HAP-1 (cell line): ENCODE data around the gene SIGLEC15.
"Not testable (repeated sequence)": the region's sequence is repeated elsewhere in the genome, so short reads cannot be mapped to it uniquely, and the experiment has no call there.

Experiments
- DNase-seq, 2 experiments: peaks; one replicate each; pipeline ENCODE4 v3.0.0-alpha.2; 2016 to 2020; ENCODE audit warnings: low spot score in 2 of 2
- H3K27me3 ChIP-seq: fragments of 250-450 bp; sonication (Bioruptor Pico); 2 replicates; pipeline ENCODE4 v1.5.1; 2020; ENCODE audit warnings: low read depth, mild to moderate bottlenecking, moderate library complexity
- H3K36me3 ChIP-seq: fragments of 250-450 bp; sonication (Bioruptor Pico); replicated peaks from 2 replicates; pipeline ENCODE4 v1.5.1; 2020; ENCODE audit warnings: mild to moderate bottlenecking
- H3K4me1 ChIP-seq: fragments of 250-450 bp; sonication (Bioruptor Pico); 2 replicates; pipeline ENCODE4 v1.5.1; 2020; ENCODE audit warnings: mild to moderate bottlenecking
- H3K4me3 ChIP-seq: fragments of 250-450 bp; sonication (Bioruptor Pico); 2 replicates; pipeline ENCODE4 v1.5.1; 2020; ENCODE audit warnings: mild to moderate bottlenecking, moderate library complexity
- H3K9me3 ChIP-seq: fragments of 250-450 bp; sonication (Bioruptor Pico); 2 replicates; pipeline ENCODE4 v1.5.1; 2020; ENCODE audit warnings: mild to moderate bottlenecking, moderate library complexity
- in situ Hi-C: fragments of 300-500 bp; cut with MboI; formaldehyde crosslinking; loops from 3 replicates; pipeline ENCODE4 v1.14.3; 2020; ENCODE audit warnings: low sequenced_read_pairs, inconsistent platforms, mixed read lengths

The SIGLEC15 gene

DNA sequence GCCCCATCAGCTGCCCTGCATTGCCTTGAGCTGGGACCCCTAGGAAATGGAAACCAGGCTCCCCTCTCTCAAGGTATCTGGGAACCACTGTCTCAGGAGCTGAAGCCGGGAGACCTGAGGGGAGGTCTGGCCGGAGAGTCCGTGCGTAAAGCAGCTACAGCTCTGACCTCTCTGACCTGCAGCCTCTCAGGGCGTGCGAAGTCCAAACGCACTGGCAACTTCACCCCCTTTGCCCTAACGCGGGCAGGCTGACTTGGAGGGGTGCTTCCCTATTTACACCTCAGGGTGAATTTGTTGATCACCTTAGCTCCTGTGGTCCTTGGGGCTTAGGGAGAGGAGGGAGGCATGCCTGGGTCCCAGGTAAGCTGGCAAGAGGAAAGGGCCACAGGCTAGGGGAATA lies 17.5 kb downstream of the SIGLEC15 start:
- Histone ChIP-seq H3K4me3 (no peak overlapping the region), H3K4me1 (no peaks in the 10 kb centered on the region), H3K36me3 (no peaks in the 10 kb centered on the region), H3K9me3 (no peaks in the 10 kb centered on the region), H3K27me3 (no peaks in the 10 kb centered on the region)
- DNase-seq, result no peak
- in situ Hi-C loops, result no loop called here

DNA sequence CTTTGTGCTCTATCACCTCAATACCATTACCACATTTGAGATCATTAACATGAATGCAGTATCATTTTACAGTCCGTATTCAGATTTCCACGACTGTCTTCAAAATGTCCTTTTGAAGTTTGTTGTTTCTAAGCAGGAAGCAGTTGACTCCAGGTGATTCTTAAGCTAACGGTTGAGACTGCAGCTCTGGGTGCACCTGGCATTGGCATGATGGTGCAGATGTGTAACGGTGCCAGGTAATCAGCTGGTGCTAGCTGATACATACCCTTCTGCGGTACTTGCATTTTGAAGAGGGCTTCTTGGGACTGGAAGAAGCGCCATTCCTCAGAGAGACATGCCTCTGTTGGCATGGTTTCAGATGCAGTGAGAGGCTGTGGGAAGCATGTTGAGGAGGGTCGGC lies 19.5 kb downstream of the SIGLEC15 start:
- no peaks in the 10 kb centered on the region for H3K4me1 ChIP-seq
- no peaks in the 10 kb centered on the region for H3K27me3 ChIP-seq
- H3K36me3 ChIP-seq, result no peaks in the 10 kb centered on the region
- no peak overlapping the region for H3K4me3 ChIP-seq
- no peaks in the 10 kb centered on the region for H3K9me3 ChIP-seq
- DNase-seq, result no peak
- in situ Hi-C loops, result no loop called here

DNA sequence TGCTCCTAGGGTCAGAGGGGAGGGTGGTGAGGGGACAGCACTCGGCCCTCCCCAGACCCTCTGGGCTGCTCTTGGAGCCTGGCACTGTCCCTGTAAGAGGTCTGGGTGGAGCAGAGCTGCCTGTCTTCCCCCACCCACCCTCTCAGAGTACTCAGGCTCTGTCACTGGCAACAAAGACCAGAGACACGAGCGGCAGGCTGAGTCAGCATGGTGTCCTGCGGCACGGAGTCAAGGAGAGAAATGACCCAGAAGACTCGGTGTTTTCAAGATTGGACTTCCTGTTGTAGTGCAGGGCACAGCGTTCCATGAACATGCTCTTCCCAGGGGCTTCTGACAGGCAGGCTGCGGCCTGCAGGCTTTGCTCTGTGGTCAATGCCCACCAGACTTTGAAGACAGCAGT lies 19.9 kb downstream of the SIGLEC15 start:
- H3K4me3 ChIP-seq, result no peak overlapping the region
- no peaks in the 10 kb centered on the region for H3K36me3 ChIP-seq
- in situ Hi-C loops, result no loop called here
- no peaks in the 10 kb centered on the region for H3K9me3 ChIP-seq
- no peak for DNase-seq
- no peaks in the 10 kb centered on the region for H3K4me1 ChIP-seq
- no peaks in the 10 kb centered on the region for H3K27me3 ChIP-seq

DNA sequence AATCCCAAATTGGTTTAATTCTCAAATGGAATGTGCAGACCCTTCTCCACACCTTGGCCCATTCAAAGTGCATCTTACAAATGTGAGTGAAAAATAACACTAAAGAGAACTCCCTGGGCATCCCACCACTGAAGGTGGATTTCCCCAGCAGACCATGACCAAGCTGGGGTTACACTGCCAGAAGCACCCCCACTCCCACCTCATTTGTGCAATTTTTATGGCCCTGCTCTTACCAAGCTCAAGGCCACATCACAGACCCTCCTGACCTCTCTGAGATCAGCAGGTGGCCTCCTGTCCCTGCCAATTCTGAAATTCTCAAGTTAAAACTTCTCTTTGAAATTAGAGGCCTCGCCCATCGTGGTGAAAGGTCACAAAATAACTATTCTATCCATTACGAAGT lies 21.6 kb downstream of the SIGLEC15 start:
- no peaks in the 10 kb centered on the region for H3K9me3 ChIP-seq
- H3K4me3 ChIP-seq, result no peak overlapping the region
- in situ Hi-C loops, result no loop called here
- no peaks in the 10 kb centered on the region for H3K36me3 ChIP-seq
- no peak for DNase-seq
- H3K4me1 ChIP-seq, result no peaks in the 10 kb centered on the region
- no peaks in the 10 kb centered on the region for H3K27me3 ChIP-seq

DNA sequence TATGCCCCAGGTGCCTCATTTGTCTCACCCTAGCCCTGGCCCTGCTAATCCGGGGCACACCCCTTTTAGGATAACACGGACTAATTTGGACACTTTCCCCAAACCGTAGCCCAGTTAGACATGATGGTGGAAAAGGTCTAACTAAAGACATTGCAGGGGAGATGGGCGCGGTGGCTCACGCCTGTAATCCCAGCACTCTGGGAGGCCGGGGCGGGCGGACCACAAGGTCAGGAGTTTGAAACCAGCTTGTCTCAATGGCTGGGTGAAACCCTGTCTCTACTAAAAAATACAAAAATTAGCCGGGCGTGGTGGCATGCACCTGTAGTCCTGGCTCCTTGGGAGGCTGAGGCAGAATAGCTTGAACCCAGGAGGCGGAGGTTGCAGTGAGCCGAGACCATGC lies 23.2 kb downstream of the SIGLEC15 start:
- H3K27me3 ChIP-seq, H3K4me3 ChIP-seq, H3K36me3 ChIP-seq, in situ Hi-C loops, H3K9me3 ChIP-seq, H3K4me1 ChIP-seq, DNase-seq: not testable (repeated sequence)

DNA sequence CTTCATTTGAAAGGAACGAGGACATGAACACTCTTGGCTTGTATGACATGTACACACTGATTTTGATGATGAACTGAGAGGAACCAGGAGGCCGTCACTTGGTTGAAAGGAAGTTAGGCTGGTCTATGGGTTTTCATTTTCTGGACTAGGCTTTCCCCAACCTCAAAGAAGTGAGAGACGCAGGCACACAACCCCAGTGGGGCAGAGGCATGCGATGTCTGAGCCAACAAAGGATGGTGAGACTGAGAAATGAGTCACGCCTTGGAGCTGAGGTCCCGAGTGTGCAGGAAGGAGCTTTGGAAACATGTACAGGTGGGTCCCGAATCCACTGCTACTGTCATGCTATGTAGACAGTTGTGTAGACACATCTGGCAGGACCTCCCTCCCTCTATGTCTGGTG lies 24.1 kb downstream of the SIGLEC15 start:
- no peak overlapping the region for H3K4me3 ChIP-seq
- in situ Hi-C loops, result no loop called here
- no peaks in the 10 kb centered on the region for H3K9me3 ChIP-seq
- H3K27me3 ChIP-seq, result no peaks in the 10 kb centered on the region
- DNase-seq, result no peak
- peaks cover 3% of the 10 kb centered on the region for H3K36me3 ChIP-seq
- H3K4me1 ChIP-seq, result no peaks in the 10 kb centered on the region

DNA sequence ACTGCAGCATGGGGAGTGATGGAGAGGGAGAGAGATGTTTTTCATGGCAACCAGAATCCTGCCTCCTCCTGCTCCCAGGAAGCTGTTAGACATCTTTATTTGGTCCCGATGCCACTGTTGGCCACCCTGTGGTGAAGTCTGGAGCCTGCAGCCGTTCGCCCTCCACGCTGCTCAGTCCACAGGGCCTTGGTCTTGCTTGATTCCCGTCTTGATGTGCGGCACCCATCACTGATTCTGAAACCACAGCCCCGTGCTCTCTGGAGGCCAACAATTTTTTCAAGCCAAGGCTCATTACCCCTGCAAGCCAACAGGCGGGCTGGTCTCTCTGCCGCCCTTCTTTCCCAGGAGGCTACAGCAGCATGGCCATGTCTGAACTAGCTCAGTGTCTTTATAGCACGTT lies 24.5 kb downstream of the SIGLEC15 start:
- Histone ChIP-seq H3K9me3 (no peaks in the 10 kb centered on the region), H3K4me1 (no peaks in the 10 kb centered on the region), H3K4me3 (no peak overlapping the region), H3K36me3 (peaks cover 3% of the 10 kb centered on the region), H3K27me3 (no peaks in the 10 kb centered on the region)
- DNase-seq, result peak in 1 of 2 experiments; percentile 25
- in situ Hi-C loops, result no loop called here

DNA sequence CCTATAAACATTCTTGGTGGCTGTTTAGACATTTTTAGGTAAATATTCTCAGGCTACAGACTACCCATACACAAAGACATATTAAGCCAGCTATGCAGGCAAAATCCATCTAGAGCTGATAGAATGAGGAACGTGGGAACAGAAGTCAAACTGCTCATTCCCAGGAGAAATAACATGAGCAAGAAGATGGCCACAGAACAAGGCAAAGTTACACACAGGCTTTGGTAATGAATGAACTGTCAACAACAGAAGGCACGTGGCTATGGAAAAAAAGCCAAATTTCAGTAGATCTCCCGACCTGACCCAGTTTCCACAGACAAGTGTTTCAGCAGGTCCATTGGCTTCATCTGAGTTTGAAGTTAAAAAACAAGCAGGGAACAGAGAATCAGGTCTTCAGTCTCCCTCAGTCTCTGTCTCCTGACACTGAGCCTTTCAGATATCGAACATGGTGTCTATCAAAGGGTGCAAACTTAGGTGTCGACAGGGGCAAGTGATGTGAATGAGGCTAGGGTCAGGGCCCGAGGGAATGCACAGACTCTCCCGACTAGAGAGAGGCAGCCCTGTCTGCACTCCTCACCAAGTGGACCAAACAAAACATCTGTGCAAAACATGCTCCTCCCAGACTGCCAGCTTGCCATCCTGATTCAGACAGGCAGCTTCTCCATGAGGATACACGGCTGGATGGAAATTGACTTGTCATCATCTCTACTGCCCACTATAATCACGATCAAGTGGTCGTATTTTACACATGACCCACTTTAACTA lies 25.9 kb downstream of the SIGLEC15 start:
- peaks cover 7% of the 10 kb centered on the region for H3K36me3 ChIP-seq
- H3K4me3 ChIP-seq, result no peak overlapping the region
- H3K9me3 ChIP-seq, result no peaks in the 10 kb centered on the region
- no peaks in the 10 kb centered on the region for H3K4me1 ChIP-seq
- in situ Hi-C loops, result no loop called here
- DNase-seq, result no peak
- no peaks in the 10 kb centered on the region for H3K27me3 ChIP-seq

DNA sequence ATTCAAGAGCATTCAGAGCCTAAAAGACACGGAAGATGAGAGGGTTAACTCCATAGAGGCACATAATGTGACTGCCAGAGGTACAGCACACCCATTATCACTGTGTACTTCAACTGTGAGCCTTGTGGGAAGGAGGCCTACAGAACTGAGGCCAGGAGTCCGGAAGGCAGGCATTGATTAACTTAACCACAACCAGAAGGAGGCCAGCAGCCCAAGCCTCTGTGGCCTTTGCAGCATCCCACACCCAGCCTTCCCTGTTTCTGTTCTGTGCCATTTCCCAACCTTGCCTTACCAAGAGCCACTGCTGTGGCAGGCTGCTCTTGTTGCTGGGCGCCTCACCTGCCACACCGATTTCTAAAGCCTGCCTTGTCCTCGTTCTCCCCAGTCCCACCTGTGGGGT lies 27.2 kb downstream of the SIGLEC15 start:
- no peak for DNase-seq
- peaks cover 8% of the 10 kb centered on the region for H3K36me3 ChIP-seq
- in situ Hi-C loops, result no loop called here

DNA sequence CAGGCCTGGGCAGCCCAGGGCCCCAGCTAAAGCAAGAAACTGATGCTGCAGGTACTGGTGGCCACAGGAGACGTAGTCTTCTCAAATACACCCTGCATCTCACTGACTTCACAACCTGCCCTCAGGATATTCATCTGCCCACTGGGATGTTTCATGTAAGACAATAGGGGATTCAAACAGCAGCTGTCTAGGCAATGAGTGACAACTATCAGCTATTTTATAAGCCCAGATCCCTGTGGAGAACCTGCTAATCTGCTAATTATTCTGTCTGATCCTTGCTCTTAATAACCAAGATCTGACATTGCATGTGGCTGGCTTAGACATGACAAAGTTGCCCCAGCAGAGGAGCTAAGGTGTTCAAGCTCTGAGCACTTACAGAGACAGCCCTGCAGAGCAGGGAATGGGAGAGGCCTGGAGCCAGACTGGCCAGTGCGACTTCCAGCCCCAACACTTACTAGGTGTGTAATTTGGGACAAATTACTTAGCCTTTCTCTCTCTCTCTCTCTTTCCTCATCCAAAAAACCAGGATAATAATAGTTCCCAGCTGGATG lies 28.6 kb downstream of the SIGLEC15 start:
- H3K9me3 ChIP-seq, result no peaks in the 10 kb centered on the region
- H3K27me3 ChIP-seq, result no peaks in the 10 kb centered on the region
- no peak overlapping the region for H3K4me3 ChIP-seq
- H3K4me1 ChIP-seq, result no peaks in the 10 kb centered on the region
- peaks cover 8% of the 10 kb centered on the region for H3K36me3 ChIP-seq
- in situ Hi-C loops, result no loop called here
- DNase-seq, result no peak

More for the DNA sequence above, 27.2 kb downstream of the SIGLEC15 start:
- Histone ChIP-seq H3K27me3 (no peaks in the 10 kb centered on the region), H3K4me1 (no peaks in the 10 kb centered on the region), H3K9me3 (no peaks in the 10 kb centered on the region), H3K4me3 (no peak overlapping the region)

DNA sequence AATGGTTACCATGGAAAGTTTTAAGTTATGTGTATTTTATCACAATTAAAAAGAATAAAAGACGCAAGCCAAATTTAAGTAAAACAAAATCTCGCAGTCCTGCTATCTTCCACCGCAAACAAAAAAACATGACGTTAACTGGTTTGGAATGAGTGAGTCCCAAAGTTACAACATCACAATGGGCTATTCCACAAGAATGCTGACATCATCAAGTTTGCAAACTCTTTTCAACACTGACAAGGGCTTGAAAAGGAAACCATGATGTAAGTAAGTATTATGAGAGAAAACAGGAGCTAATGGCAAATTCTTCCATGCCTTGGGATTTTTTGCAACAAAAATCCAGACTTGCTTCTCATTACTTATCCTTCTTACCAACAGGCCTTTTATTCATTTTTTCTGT lies 31.1 kb downstream of the SIGLEC15 start:
- no peak for DNase-seq
- in situ Hi-C loops, result no loop called here
- H3K4me3 ChIP-seq, result no peak overlapping the region
- peaks cover 19% of the 10 kb centered on the region for H3K36me3 ChIP-seq
- H3K4me1 ChIP-seq, result no peaks in the 10 kb centered on the region
- H3K27me3 ChIP-seq, result no peaks in the 10 kb centered on the region
- no peaks in the 10 kb centered on the region for H3K9me3 ChIP-seq

DNA sequence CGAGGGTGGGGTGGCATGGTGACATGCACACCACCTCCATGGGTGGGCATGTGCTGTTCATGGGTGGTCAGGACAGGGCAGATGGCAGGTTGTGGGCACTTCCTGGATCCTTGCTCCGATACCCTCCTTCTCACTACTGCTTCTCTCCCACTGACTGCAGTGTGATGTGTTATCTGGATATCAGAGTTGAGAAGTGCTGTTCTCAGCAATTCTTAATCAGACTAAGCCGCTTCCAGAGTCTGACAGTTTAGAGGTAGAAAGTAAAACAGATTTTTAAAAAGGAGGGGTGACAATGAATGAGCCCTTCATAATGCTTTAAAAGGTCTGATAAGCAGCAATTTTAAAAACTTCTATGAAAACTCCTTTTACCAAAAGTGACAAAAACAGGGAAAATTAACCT lies 33.9 kb downstream of the SIGLEC15 start:
- H3K9me3 ChIP-seq, result no peaks in the 10 kb centered on the region
- H3K36me3 ChIP-seq, result peaks cover 18% of the 10 kb centered on the region
- H3K4me1 ChIP-seq, result no peaks in the 10 kb centered on the region
- no peaks in the 10 kb centered on the region for H3K27me3 ChIP-seq
- H3K4me3 ChIP-seq, result no peak overlapping the region
- in situ Hi-C loops, result no loop called here
- no peak for DNase-seq

DNA sequence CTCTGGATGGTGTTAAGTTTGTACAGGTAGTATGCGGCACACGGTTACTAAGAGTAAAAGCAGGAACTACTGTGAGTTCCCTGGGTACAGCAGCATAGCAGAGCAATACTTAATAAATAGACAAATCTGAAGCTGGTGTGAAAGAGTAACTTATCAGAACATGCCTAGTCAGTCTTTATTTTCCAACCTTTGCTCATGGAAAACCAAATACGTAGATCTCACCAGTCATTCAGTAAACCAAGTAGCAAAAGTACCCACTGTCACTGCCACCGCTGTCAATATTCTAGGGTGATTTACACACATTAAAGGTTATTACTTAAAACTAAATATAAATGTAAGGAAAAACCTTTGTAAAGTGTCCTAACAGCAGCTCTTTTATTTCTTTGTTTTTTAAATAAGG lies 35.0 kb downstream of the SIGLEC15 start:
- no peak overlapping the region for H3K4me3 ChIP-seq
- H3K27me3 ChIP-seq, result no peaks in the 10 kb centered on the region
- H3K36me3 ChIP-seq, result peaks cover 23% of the 10 kb centered on the region
- H3K4me1 ChIP-seq, result no peaks in the 10 kb centered on the region
- H3K9me3 ChIP-seq, result no peaks in the 10 kb centered on the region
- in situ Hi-C loops, result no loop called here
- no peak for DNase-seq

DNA sequence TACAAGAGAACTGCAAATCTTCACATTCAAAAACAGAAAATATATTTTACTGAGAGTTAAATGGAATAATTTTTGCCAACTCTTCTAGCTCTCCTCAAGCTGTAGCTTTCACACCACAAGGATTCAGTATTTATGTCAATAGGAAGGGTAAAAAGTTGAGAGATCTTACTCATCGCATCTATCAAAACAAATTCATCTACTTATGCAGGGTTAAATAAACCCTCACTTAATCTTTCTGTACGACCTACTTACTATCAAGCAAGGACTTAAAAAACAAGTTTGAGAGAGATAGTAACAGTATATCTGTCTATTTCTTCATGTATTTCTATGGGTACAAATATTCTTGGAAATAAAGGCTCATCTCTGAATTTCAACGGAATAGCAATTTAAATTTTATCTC lies 35.5 kb downstream of the SIGLEC15 start:
- H3K27me3 ChIP-seq, result no peaks in the 10 kb centered on the region
- in situ Hi-C loops, result no loop called here
- no peak for DNase-seq
- no peaks in the 10 kb centered on the region for H3K4me1 ChIP-seq
- peaks cover 23% of the 10 kb centered on the region for H3K36me3 ChIP-seq
- H3K4me3 ChIP-seq, result no peak overlapping the region
- no peaks in the 10 kb centered on the region for H3K9me3 ChIP-seq

DNA sequence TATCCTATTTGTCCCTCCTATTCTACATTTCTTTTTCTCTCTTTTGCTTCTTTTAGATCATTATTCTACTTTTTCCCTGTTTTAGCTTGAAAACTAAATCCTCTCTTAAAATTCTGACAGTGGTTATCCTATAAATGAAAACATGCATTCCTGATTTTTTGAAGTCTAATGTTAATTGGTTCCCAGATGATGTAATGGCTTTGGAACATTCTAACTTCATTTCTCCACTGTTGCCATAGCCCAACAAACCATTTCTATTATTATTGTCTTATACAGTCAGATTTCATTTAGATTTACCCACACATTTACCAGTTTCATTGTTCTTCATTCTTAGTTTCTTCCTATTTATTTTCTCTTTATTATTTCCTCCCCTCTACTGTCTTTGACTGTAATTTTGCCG lies 36.5 kb downstream of the SIGLEC15 start:
- H3K4me3 ChIP-seq, result no peak overlapping the region
- no peak for DNase-seq
- peaks cover 23% of the 10 kb centered on the region for H3K36me3 ChIP-seq
- H3K9me3 ChIP-seq, result no peaks in the 10 kb centered on the region
- H3K27me3 ChIP-seq, result no peaks in the 10 kb centered on the region
- in situ Hi-C loops, result no loop called here
- no peaks in the 10 kb centered on the region for H3K4me1 ChIP-seq
